Upper lobe of right lung (tissue), 1 donor: Measurements from ENCODE around the gene RMDN2. TPM values are rescaled to one million over a fixed set of nuclear protein-coding genes. Genes with fewer than 3 reads are reported as not detected.

Experiments
- ATAC-seq: fragments of 200-7000 bp; cut with Tn5 transposase; one replicate; pipeline ENCODE4 v1.9.1; 2020; ENCODE audit warnings: mild to moderate bottlenecking, moderate library complexity
- DNase-seq: peaks from one replicate; pipeline ENCODE4 v3.0.0-alpha.2; 2020
- H3K27ac ChIP-seq: fragments of 200-600 bp; one replicate; pipeline ENCODE4 v1.8.0; 2022
- H3K27me3 ChIP-seq: fragments of 200-600 bp; one replicate; pipeline ENCODE4 v1.8.0; 2022; ENCODE audit warnings: mild to moderate bottlenecking
- H3K36me3 ChIP-seq: fragments of 200-600 bp; one replicate; pipeline ENCODE4 v1.8.0; 2022
- H3K4me1 ChIP-seq: fragments of 200-600 bp; one replicate; pipeline ENCODE4 v1.8.0; 2022
- H3K4me3 ChIP-seq: fragments of 200-600 bp; one replicate; pipeline ENCODE4 v1.8.0; 2022; ENCODE audit warnings: mild to moderate bottlenecking
- H3K9me3 ChIP-seq: fragments of 200-600 bp; one replicate; pipeline ENCODE4 v1.8.0; 2022
- CTCF ChIP-seq: fragments of 200-600 bp; IDR thresholded peaks from one replicate; pipeline ENCODE4 v1.8.0; 2022; ENCODE audit warnings: antibody characterized with exemption
- intact Hi-C: fragments of 100-400 bp; cut with DNase I; formaldehyde crosslinking; loops from one replicate; pipeline ENCODE4 v1.11.0; 2022
- total RNA-seq: library from RNA; stranded (reverse); fragmentation: NEBNext Ultra II Directional; extraction: Animal tissue kit (Norgen Biotek cat#: 25700); gene quantifications from one replicate; pipeline ENCODE4 v1.2.1, GENCODE V29; 2021
- donor health status: DM: no; HTN: yes; CAD: no; lungs with severe emphysema.

RMDN2 gene
- total RNA-seq, 1 donor from 2014 or later = 23.1 TPM

- Histone ChIP-seq H3K4me1 (peaks cover 26% of the 10 kb centered on the region), H3K4me3 (no peak overlapping the region), H3K27me3 (no peaks in the 10 kb centered on the region), H3K36me3 (no peaks in the 10 kb centered on the region), H3K27ac (no peak overlapping the region), H3K9me3 (no peaks in the 10 kb centered on the region)
- ATAC-seq (peak; percentile 28), DNase-seq (no peak)
- intact Hi-C loops = no loop called here
- TF ChIP-seq CTCF = no peak
These were observed 31.0 kb upstream of the RMDN2 start for GRCh38 chr2:37894047-37894446.

GRCh38 chr2:37894601-37895000 is 30.5 kb upstream of the RMDN2 start:
- no peaks in the 10 kb centered on the region for H3K9me3 ChIP-seq
- peaks cover 26% of the 10 kb centered on the region for H3K4me1 ChIP-seq
- no peak overlapping the region for H3K4me3 ChIP-seq
- H3K27me3 ChIP-seq = no peaks in the 10 kb centered on the region
- no peak for TF ChIP-seq CTCF
- no peak for DNase-seq
- no peaks in the 10 kb centered on the region for H3K36me3 ChIP-seq
- no peak overlapping the region for H3K27ac ChIP-seq
- intact Hi-C loops = no loop called here
- no peak for ATAC-seq

- no peak for DNase-seq
- Histone ChIP-seq H3K9me3 (no peaks in the 10 kb centered on the region), H3K36me3 (no peaks in the 10 kb centered on the region), H3K27me3 (no peaks in the 10 kb centered on the region), H3K27ac (no peak overlapping the region), H3K4me3 (no peak overlapping the region), H3K4me1 (peaks cover 26% of the 10 kb centered on the region)
- intact Hi-C loops = no loop called here
- TF ChIP-seq CTCF = no peak
- ATAC-seq = peak; percentile 45
These were observed 29.9 kb upstream of the RMDN2 start for GRCh38 chr2:37895140-37895539.

- H3K9me3 ChIP-seq = no peaks in the 10 kb centered on the region
- DNase-seq (no peak), ATAC-seq (no peak)
- no peak overlapping the region for H3K27ac ChIP-seq
- no peaks in the 10 kb centered on the region for H3K27me3 ChIP-seq
- peaks cover 23% of the 10 kb centered on the region for H3K4me1 ChIP-seq
- no peak overlapping the region for H3K4me3 ChIP-seq
- H3K36me3 ChIP-seq = no peaks in the 10 kb centered on the region
- TF ChIP-seq CTCF = no peak
- intact Hi-C loops = no loop called here
These were observed 28.8 kb upstream of the RMDN2 start for GRCh38 chr2:37896319-37896718.

- no peak for DNase-seq
- Histone ChIP-seq H3K4me3 (no peak overlapping the region), H3K27me3 (no peaks in the 10 kb centered on the region), H3K4me1 (peaks cover 16% of the 10 kb centered on the region), H3K9me3 (no peaks in the 10 kb centered on the region), H3K27ac (no peak overlapping the region), H3K36me3 (no peaks in the 10 kb centered on the region)
- no peak for ATAC-seq
- no peak for TF ChIP-seq CTCF
- intact Hi-C loops = no loop called here
These were observed 27.6 kb upstream of the RMDN2 start for GRCh38 chr2:37897511-37897910.

GRCh38 chr2:37898448-37898847 is 26.6 kb upstream of the RMDN2 start:
- DNase-seq = no peak
- no peaks in the 10 kb centered on the region for H3K36me3 ChIP-seq
- H3K9me3 ChIP-seq = no peaks in the 10 kb centered on the region
- intact Hi-C loops = no loop called here
- no peak overlapping the region for H3K27ac ChIP-seq
- no peak overlapping the region for H3K4me3 ChIP-seq
- no peak for ATAC-seq
- peaks cover 6% of the 10 kb centered on the region for H3K4me1 ChIP-seq
- no peaks in the 10 kb centered on the region for H3K27me3 ChIP-seq
- TF ChIP-seq CTCF = no peak
